Kidney (tissue), 14 donors: ENCODE results near the gene CAMSAP2. TPM values are rescaled to one million over a fixed set of nuclear protein-coding genes. Genes with fewer than 3 reads are reported as not detected.

Experiments
- DNase-seq, 5 donors: peaks; one replicate each; pipeline ENCODE4 v3.0.0-alpha.2; 2013 to 2020
- FAIRE-seq: peaks from 2 replicates; lab custom pipeline; 2012; peaks lifted over from hg19 to GRCh38; lab: Jason Lieb, UNC
- H3K27ac ChIP-seq, 2 donors: one replicate each; pipeline ENCODE4 v1.7.0; 2013; ENCODE audit warnings: low read depth in 2 of 2, low read length in 2 of 2, inconsistent platforms in 1 of 2
- H3K27me3 ChIP-seq: one replicate; pipeline ENCODE4 v1.7.1; 2013; ENCODE audit warnings: low read length, inconsistent platforms; ENCODE audit not compliant: control insufficient read depth, insufficient read depth
- H3K36me3 ChIP-seq, 3 donors: one replicate each; pipeline versions ENCODE4 v1.7.0 to v1.7.1; 2013; ENCODE audit warnings: low read length in 3 of 3, control low read depth in 1 of 3, inconsistent platforms in 1 of 3; ENCODE audit not compliant: insufficient read depth in 3 of 3, control insufficient read depth in 2 of 3
- H3K4me1 ChIP-seq, 3 donors: one replicate each; pipeline versions ENCODE4 v1.7.0 to v1.7.1; 2013; ENCODE audit warnings: low read length in 3 of 3, inconsistent platforms in 1 of 3, low read depth in 1 of 3; ENCODE audit not compliant: control insufficient read depth in 2 of 3, insufficient read depth in 2 of 3
- H3K4me3 ChIP-seq, 3 donors: one replicate each; pipeline versions ENCODE4 v1.7.0 to v1.8.1; 2013; ENCODE audit warnings: low read length in 3 of 3, control low read depth in 1 of 3, inconsistent platforms in 1 of 3
- H3K9ac ChIP-seq, 3 donors: one replicate each; pipeline versions ENCODE4 v1.7.0 to v1.7.1; 2013; ENCODE audit warnings: low read length in 3 of 3, control low read depth in 1 of 3, inconsistent platforms in 1 of 3
- H3K9me3 ChIP-seq, 3 donors: one replicate each; pipeline versions ENCODE4 v1.7.0 to v1.7.1; 2013; ENCODE audit warnings: low read length in 3 of 3, control low read depth in 1 of 3, inconsistent platforms in 1 of 3; ENCODE audit not compliant: control insufficient read depth in 2 of 3, insufficient read depth in 1 of 3
- intact Hi-C: fragments of 100-400 bp; cut with DNase I; formaldehyde crosslinking; loops from one replicate; pipeline ENCODE4 v1.11.1; 2022
- polyA plus RNA-seq: library from polyadenylated mRNA; stranded (reverse); fragments of 350-450 nt; fragmentation: Illumina TruSeq; extraction: RNeasy Lipid Tissue Mini Kit (QIAGEN cat#74804); gene quantifications from one replicate; pipeline ENCODE4 v1.2.3, GENCODE V29; 2014; ENCODE audit warnings: low read depth, low replicate concordance; ENCODE audit not compliant: insufficient read depth
- total RNA-seq: library from RNA; stranded (reverse); fragmentation: NEBNext Ultra II Directional; extraction: Animal tissue kit (Norgen Biotek cat#: 25700); gene quantifications from one replicate; pipeline ENCODE4 v1.2.1, GENCODE V29; 2021
- TF ChIP-seq, protein P1 (sequence below): IDR thresholded peaks from 3 replicates; pipeline ENCODE4 v1.5.1; 2012; ENCODE audit warnings: mild to moderate bottlenecking, moderate library complexity, borderline replicate concordance; ENCODE audit not compliant: insufficient read depth; ENCODE audit errors: extremely low read depth
- donor health status: control.
- donor health status: control.
- donor health status: control.
- donor health status: control.
- donor health status: control.
- donor health status: DM: yes; HTN: yes; CAD: no.
- donor health status: Normal renal cell carcinoma (clear cell type).

CAMSAP2 gene
- total and polyA plus RNA-seq, 2 donors from 2014 or later, result 7.5 to 30.3 TPM

- intact Hi-C loops, result no loop called here
- no peak for FAIRE-seq
- Histone ChIP-seq H3K27ac (peak overlapping the region; percentile 66 to 95), H3K27me3 (no peaks in the 10 kb centered on the region), H3K9me3 (no peaks in the 10 kb centered on the region), H3K4me1 (peaks cover 3 to 31% (median 29%) of the 10 kb centered on the region in 3 donors), H3K4me3 (no peak overlapping the region), H3K9ac (no peak overlapping the region), H3K36me3 (no peaks in the 10 kb centered on the region)
- DNase-seq, result peak in 4 of 5 donors; percentile 51 to 71 (median 66)
- TF ChIP-seq, protein P1, sequence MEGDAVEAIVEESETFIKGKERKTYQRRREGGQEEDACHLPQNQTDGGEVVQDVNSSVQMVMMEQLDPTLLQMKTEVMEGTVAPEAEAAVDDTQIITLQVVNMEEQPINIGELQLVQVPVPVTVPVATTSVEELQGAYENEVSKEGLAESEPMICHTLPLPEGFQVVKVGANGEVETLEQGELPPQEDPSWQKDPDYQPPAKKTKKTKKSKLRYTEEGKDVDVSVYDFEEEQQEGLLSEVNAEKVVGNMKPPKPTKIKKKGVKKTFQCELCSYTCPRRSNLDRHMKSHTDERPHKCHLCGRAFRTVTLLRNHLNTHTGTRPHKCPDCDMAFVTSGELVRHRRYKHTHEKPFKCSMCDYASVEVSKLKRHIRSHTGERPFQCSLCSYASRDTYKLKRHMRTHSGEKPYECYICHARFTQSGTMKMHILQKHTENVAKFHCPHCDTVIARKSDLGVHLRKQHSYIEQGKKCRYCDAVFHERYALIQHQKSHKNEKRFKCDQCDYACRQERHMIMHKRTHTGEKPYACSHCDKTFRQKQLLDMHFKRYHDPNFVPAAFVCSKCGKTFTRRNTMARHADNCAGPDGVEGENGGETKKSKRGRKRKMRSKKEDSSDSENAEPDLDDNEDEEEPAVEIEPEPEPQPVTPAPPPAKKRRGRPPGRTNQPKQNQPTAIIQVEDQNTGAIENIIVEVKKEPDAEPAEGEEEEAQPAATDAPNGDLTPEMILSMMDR, result no peak
Measured at GRCh38 chr1:200893411-200893901, 154.8 kb downstream of the CAMSAP2 start.

- peaks cover 3 to 36% (median 30%) of the 10 kb centered on the region in 3 donors for H3K4me1 ChIP-seq
- peaks cover 0 to 10% (median 0%) of the 10 kb centered on the region in 3 donors for H3K36me3 ChIP-seq
- no peaks in the 10 kb centered on the region for H3K9me3 ChIP-seq
- intact Hi-C loops, result no loop called here
- TF ChIP-seq, protein P1, result no peak
- peak within 1 kb of the TSS; percentile 66 to 95 for H3K27ac ChIP-seq
- H3K27me3 ChIP-seq, result no peaks in the 10 kb centered on the region
- DNase-seq, result peak; percentile 58 to 93 (median 65)
- FAIRE-seq, result no peak
- peak within 1 kb of the TSS; percentile 0 to 96 (median 22) for H3K9ac ChIP-seq
- H3K4me3 ChIP-seq, result peak within 1 kb of the TSS; percentile 28 to 87 (median 45)
Measured at GRCh38 chr1:200894712-200895442, 156.2 kb downstream of the CAMSAP2 start, which contains the start of gene INAVA. INAVA (plus strand) TSS chr1:200894900; CDS start chr1:200898401, 3,501 bp downstream.

DNA sequence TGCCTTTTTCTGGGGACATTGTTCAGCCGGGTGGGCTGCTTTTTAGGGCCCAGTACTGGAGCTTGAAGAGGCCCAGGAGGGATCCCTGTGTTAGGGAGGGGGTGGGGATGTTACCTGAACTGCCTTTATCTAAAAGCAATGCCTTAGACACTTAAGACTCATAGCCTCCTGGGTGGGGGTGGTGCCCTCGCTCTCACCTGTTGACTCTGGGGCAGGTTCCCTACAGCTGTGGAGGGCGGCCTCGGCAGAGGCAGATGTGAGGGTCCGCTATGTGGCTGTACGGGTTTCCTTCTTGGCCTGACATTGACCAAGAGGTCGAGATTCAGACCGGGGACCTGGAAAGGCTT, 156.7 kb downstream of the CAMSAP2 start:
- intact Hi-C loops, result no loop called here
- TF ChIP-seq, protein P1, result no peak
- Histone ChIP-seq H3K9me3 (no peaks in the 10 kb centered on the region), H3K27me3 (no peaks in the 10 kb centered on the region), H3K4me1 (peaks cover 3 to 36% (median 30%) of the 10 kb centered on the region in 3 donors), H3K4me3 (peak overlapping the region; percentile 4 to 87 (median 28)), H3K36me3 (peaks cover 0 to 15% (median 0%) of the 10 kb centered on the region in 3 donors), H3K27ac (peak overlapping the region; percentile 66 to 95), H3K9ac (peak overlapping the region in 2 of 3 donors; percentile 0 to 96)
- peak in 1 of 5 donors; percentile 8 for DNase-seq
- no peak for FAIRE-seq
